ENCODE results near the gene GNLY. TPM values are rescaled to one million over a fixed set of nuclear protein-coding genes. Genes with fewer than 3 reads are reported as not detected.

The GNLY gene
- total RNA-seq, 6 experiments from 2014 or later: 0.92 to 3.1 (median 1.6) TPM

GRCh38 chr2:85675866-85676548, 18.2 kb upstream of the GNLY start:
- no peak overlapping the region for H3K27ac ChIP-seq
- no peak overlapping the region for H3K4me3 ChIP-seq
- peak in 1 of 3 donors; percentile 11 for DNase-seq
- ATAC-seq: no peak
- H3K27me3 ChIP-seq: no peaks in the 10 kb centered on the region
- WGBS (ENCODE audit: insufficient coverage, low coverage, low lambda C conversion rate, missing lambda C conversion rate): 64% methylated on average over 5 of the region's 6 CpGs
- peaks cover 0 to 7% (median 3%) of the 10 kb centered on the region in 4 donors for H3K4me1 ChIP-seq
- intact Hi-C loops (cut with DNase I): no loop called here
- TF ChIP-seq CTCF (IDR thresholded peaks at IDR 0.05): no peak
- TF ChIP-seq POLR2A (IDR thresholded peaks at IDR 0.05): no peak
- no peaks in the 10 kb centered on the region for H3K36me3 ChIP-seq
- peaks cover 0 to 2% (median 0%) of the 10 kb centered on the region in 4 donors for H3K9me3 ChIP-seq

DNA sequence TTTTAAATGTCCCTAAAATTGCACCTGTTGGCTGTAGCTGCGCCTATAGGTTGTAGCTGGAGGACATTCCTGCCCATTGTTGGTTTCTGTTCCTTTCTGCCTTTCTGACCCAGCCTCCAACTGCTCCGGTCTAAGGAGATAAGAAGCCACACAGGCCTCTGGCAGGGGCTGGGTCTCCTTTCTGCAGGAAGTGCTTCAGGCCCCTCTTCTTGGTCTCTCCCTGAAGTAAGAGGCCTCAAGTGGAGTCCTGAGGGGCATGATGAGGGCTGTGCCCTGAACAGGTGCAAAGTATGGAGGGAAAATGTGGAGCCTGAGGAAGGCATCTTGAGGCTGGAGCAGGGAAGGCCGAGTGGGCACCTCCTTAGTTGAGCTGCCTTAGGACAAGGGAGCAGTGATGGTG, 15.8 kb upstream of the GNLY start:
- intact Hi-C loops (cut with DNase I): no loop called here
- TF ChIP-seq POLR2A (IDR thresholded peaks at IDR 0.05) (no peak), CTCF (IDR thresholded peaks at IDR 0.05) (no peak)
- no peak overlapping the region for H3K27ac ChIP-seq

DNA sequence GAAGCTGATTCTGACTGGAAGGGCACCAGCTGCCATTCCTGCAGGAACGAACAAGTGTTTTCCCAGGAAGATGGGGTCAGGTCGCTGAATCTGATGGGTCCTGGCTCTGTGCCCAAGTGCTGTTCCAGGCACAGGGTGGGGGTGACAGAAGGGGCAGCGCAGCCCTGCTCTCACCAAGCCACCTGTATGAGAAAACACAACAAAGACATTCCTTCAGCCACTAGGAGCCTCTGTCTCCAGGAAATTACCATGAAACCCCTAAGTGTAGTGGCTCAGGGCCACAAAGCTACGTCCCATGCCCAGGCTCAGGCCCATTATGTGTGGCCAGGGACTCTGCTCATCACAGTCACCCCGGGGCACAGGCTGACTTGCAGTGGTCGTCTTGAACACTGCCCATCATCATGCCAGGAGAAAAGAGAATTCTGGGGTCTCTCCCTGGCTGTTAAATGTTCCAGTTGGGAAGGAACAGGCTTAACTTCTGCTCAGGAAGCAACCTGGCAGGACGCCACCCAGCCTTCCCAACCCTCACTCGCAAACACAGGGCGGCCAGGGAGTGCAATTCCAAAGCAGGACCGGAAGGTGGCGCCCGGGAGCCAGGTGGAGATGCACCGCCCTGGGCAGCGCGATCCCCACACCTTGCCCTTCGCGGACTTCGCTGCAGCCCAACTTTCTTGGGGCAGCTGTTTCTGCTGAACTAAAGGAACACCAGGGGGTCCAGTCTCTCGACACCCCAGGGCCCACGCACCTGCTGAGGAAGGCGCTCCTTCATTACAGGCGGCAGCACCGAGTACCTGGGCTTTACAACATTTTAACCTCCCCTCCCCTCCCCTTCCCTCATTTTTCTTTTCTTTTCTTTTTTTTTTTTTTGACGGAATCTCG, 15.1 kb upstream of the GNLY start:
- WGBS (ENCODE audit: insufficient coverage, low coverage, low lambda C conversion rate, missing lambda C conversion rate): 10% methylated on average over 7 of the region's 25 CpGs
- Histone ChIP-seq H3K36me3 (no peaks in the 10 kb centered on the region), H3K9me3 (peaks cover 0 to 2% (median 0%) of the 10 kb centered on the region in 4 donors), H3K27ac (no peak overlapping the region), H3K27me3 (no peaks in the 10 kb centered on the region), H3K4me1 (peaks cover 0 to 11% (median 4%) of the 10 kb centered on the region in 4 donors), H3K4me3 (peak overlapping the region in 2 of 3 donors; percentile 7 to 13)
- no peak for TF ChIP-seq POLR2A (IDR thresholded peaks at IDR 0.05)
- peak; percentile 97 to 99 (median 99) for TF ChIP-seq CTCF (IDR thresholded peaks at IDR 0.05)
- intact Hi-C loops (cut with DNase I): no loop called here
- ATAC-seq (peak; percentile 97 to 99 (median 98)), DNase-seq (peak; percentile 92 to 95 (median 94))

More for the DNA sequence above, 15.8 kb upstream of the GNLY start:
- Histone ChIP-seq H3K4me3 (no peak overlapping the region), H3K36me3 (no peaks in the 10 kb centered on the region), H3K4me1 (peaks cover 0 to 11% (median 4%) of the 10 kb centered on the region in 4 donors), H3K9me3 (peaks cover 0 to 2% (median 0%) of the 10 kb centered on the region in 4 donors), H3K27me3 (no peaks in the 10 kb centered on the region)
- WGBS (ENCODE audit: insufficient coverage, low coverage, low lambda C conversion rate, missing lambda C conversion rate): 66% methylated on average over 3 of the region's 3 CpGs
- ATAC-seq (no peak), DNase-seq (peak in 1 of 3 donors; percentile 43)

GRCh38 chr2:85680707-85681371, 13.3 kb upstream of the GNLY start:
- H3K27ac ChIP-seq: peak overlapping the region in 1 of 3 donors; percentile 1
- ATAC-seq: no peak
- no peak overlapping the region for H3K4me3 ChIP-seq
- peaks cover 0 to 11% (median 4%) of the 10 kb centered on the region in 4 donors for H3K4me1 ChIP-seq
- peaks cover 0 to 2% (median 0%) of the 10 kb centered on the region in 4 donors for H3K9me3 ChIP-seq
- H3K27me3 ChIP-seq: no peaks in the 10 kb centered on the region
- WGBS (ENCODE audit: insufficient coverage, low coverage, low lambda C conversion rate, missing lambda C conversion rate): 79% methylated on average over 2 of the region's 2 CpGs
- intact Hi-C loops (cut with DNase I): no loop called here
- H3K36me3 ChIP-seq: no peaks in the 10 kb centered on the region
- no peak for DNase-seq
- TF ChIP-seq POLR2A (IDR thresholded peaks at IDR 0.05) (no peak), CTCF (IDR thresholded peaks at IDR 0.05) (no peak)

All from right lobe of liver (tissue), 6 donors.